ENCODE measurements around the gene EDAR. TPM values are rescaled to one million over a fixed set of nuclear protein-coding genes. Genes with fewer than 3 reads are reported as not detected.

The EDAR gene
- total RNA-seq, 1 donor from 2014 or later, result not detected

- Histone ChIP-seq H2AFZ (ENCODE audit: low read depth, low read length) (no peak overlapping the region), H3K4me3 (ENCODE audit: insufficient read depth, low read depth, low read length) (no peak overlapping the region), H3K36me3 (ENCODE audit: insufficient read depth, low read length) (no peaks in the 10 kb centered on the region), H3K4me2 (ENCODE audit: low read length) (no peak overlapping the region), H3K9me3 (ENCODE audit: insufficient read depth, low read depth, low read length) (no peaks in the 10 kb centered on the region), H3K79me2 (ENCODE audit: insufficient read depth, low read length) (no peaks in the 10 kb centered on the region), H3K27ac (ENCODE audit: low read depth, low read length) (no peak overlapping the region), H3K27me3 (ENCODE audit: insufficient read depth, low read length) (peaks cover 53% of the 10 kb centered on the region), H3K9ac (ENCODE audit: low read length) (no peak overlapping the region), H4K20me1 (ENCODE audit: insufficient read depth, low read length) (no peaks in the 10 kb centered on the region), H3K4me1 (ENCODE audit: insufficient read depth, low read length) (no peaks in the 10 kb centered on the region)
- FAIRE-seq (no peak), DNase-seq (ENCODE audit: low read depth) (no peak)
- H3K36me3 Mint-ChIP-seq (ENCODE audit: low read depth, unreplicated experiment), result no peaks in the 10 kb centered on the region
- no peak for TF ChIP-seq EZH2 (IDR thresholded peaks at IDR 0.05; ENCODE audit: insufficient read depth, low read length)
- no peak for TF ChIP-seq CTCF (IDR thresholded peaks at IDR 0.05; ENCODE audit: insufficient read depth, low read depth, low read length)
- H3K4me3 Mint-ChIP-seq (ENCODE audit: unreplicated experiment), result no peak overlapping the region
- peaks cover 6% of the 10 kb centered on the region for H3K4me1 Mint-ChIP-seq (ENCODE audit: low read depth, unreplicated experiment)
- H3K9me3 Mint-ChIP-seq (ENCODE audit: unreplicated experiment), result peaks cover 2% of the 10 kb centered on the region
- H3K27ac Mint-ChIP-seq (ENCODE audit: unreplicated experiment), result no peak overlapping the region
- H3K27me3 Mint-ChIP-seq (ENCODE audit: low read depth, unreplicated experiment), result peaks cover 71% of the 10 kb centered on the region
Observed at GRCh38 chr2:108983061-108983460, 6.0 kb downstream of the EDAR start.

GRCh38 chr2:108982259-108982679, 6.8 kb downstream of the EDAR start:
- Histone ChIP-seq H3K27ac (ENCODE audit: low read depth, low read length) (no peak overlapping the region), H3K27me3 (ENCODE audit: insufficient read depth, low read length) (peaks cover 53% of the 10 kb centered on the region), H2AFZ (ENCODE audit: low read depth, low read length) (no peak overlapping the region), H3K4me1 (ENCODE audit: insufficient read depth, low read length) (no peaks in the 10 kb centered on the region), H3K36me3 (ENCODE audit: insufficient read depth, low read length) (no peaks in the 10 kb centered on the region), H3K4me3 (ENCODE audit: insufficient read depth, low read depth, low read length) (no peak overlapping the region), H3K79me2 (ENCODE audit: insufficient read depth, low read length) (no peaks in the 10 kb centered on the region), H3K9ac (ENCODE audit: low read length) (no peak overlapping the region), H4K20me1 (ENCODE audit: insufficient read depth, low read length) (no peaks in the 10 kb centered on the region), H3K4me2 (ENCODE audit: low read length) (no peak overlapping the region), H3K9me3 (ENCODE audit: insufficient read depth, low read depth, low read length) (no peaks in the 10 kb centered on the region)
- no peak for FAIRE-seq
- H3K9me3 Mint-ChIP-seq (ENCODE audit: unreplicated experiment), result peaks cover 2% of the 10 kb centered on the region
- no peak for DNase-seq (ENCODE audit: low read depth)
- TF ChIP-seq EZH2 (IDR thresholded peaks at IDR 0.05; ENCODE audit: insufficient read depth, low read length) (no peak), CTCF (IDR thresholded peaks at IDR 0.05; ENCODE audit: insufficient read depth, low read depth, low read length) (no peak)
- H3K4me1 Mint-ChIP-seq (ENCODE audit: low read depth, unreplicated experiment), result peaks cover 4% of the 10 kb centered on the region
- no peak overlapping the region for H3K27ac Mint-ChIP-seq (ENCODE audit: unreplicated experiment)
- no peak overlapping the region for H3K4me3 Mint-ChIP-seq (ENCODE audit: unreplicated experiment)
- H3K36me3 Mint-ChIP-seq (ENCODE audit: low read depth, unreplicated experiment), result no peaks in the 10 kb centered on the region
- peaks cover 73% of the 10 kb centered on the region for H3K27me3 Mint-ChIP-seq (ENCODE audit: low read depth, unreplicated experiment)

- Histone ChIP-seq H3K79me2 (ENCODE audit: insufficient read depth, low read length) (no peaks in the 10 kb centered on the region), H3K9me3 (ENCODE audit: insufficient read depth, low read depth, low read length) (no peaks in the 10 kb centered on the region), H3K36me3 (ENCODE audit: insufficient read depth, low read length) (no peaks in the 10 kb centered on the region), H3K27me3 (ENCODE audit: insufficient read depth, low read length) (peaks cover 52% of the 10 kb centered on the region), H2AFZ (ENCODE audit: low read depth, low read length) (no peak overlapping the region), H3K4me3 (ENCODE audit: insufficient read depth, low read depth, low read length) (no peak overlapping the region), H4K20me1 (ENCODE audit: insufficient read depth, low read length) (no peaks in the 10 kb centered on the region), H3K27ac (ENCODE audit: low read depth, low read length) (no peak overlapping the region), H3K4me1 (ENCODE audit: insufficient read depth, low read length) (no peaks in the 10 kb centered on the region), H3K9ac (ENCODE audit: low read length) (no peak overlapping the region), H3K4me2 (ENCODE audit: low read length) (no peak overlapping the region)
- Mint-ChIP-seq H3K4me1 (ENCODE audit: low read depth, unreplicated experiment) (peaks cover 4% of the 10 kb centered on the region), H3K27me3 (ENCODE audit: low read depth, unreplicated experiment) (peaks cover 73% of the 10 kb centered on the region), H3K36me3 (ENCODE audit: low read depth, unreplicated experiment) (no peaks in the 10 kb centered on the region), H3K27ac (ENCODE audit: unreplicated experiment) (no peak overlapping the region), H3K4me3 (ENCODE audit: unreplicated experiment) (no peak overlapping the region), H3K9me3 (ENCODE audit: unreplicated experiment) (peaks cover 2% of the 10 kb centered on the region)
- no peak for FAIRE-seq
- no peak for TF ChIP-seq CTCF (IDR thresholded peaks at IDR 0.05; ENCODE audit: insufficient read depth, low read depth, low read length)
- TF ChIP-seq EZH2 (IDR thresholded peaks at IDR 0.05; ENCODE audit: insufficient read depth, low read length), result no peak
- no peak for DNase-seq (ENCODE audit: low read depth)
Observed at GRCh38 chr2:108981846-108982245, 7.2 kb downstream of the EDAR start.

All from astrocyte (in vitro differentiated cells and primary cell).